DOHH2 (cell line): ENCODE measurements around the gene RNU1-4.
"Not testable (repeated sequence)": the region's sequence is repeated elsewhere in the genome, so short reads cannot be mapped to it uniquely, and the experiment has no call there.

Source experiments
- H3F3A ChIP-seq: fragments of 200-600 bp; sonication (generic), shearing (Covaris generic); 2 replicates; pipeline ENCODE4 v1.6.0; 2016; ENCODE audit warnings: antibody characterized with exemption, mild to moderate bottlenecking; ENCODE audit not compliant: control insufficient read depth, insufficient read depth
- H3K27ac ChIP-seq: fragments of 200-600 bp; sonication (generic); 2 replicates; pipeline ENCODE4 v1.5.1; 2014; ENCODE audit warnings: low read depth, mild to moderate bottlenecking, low read length, moderate library complexity
- H3K27me3 ChIP-seq: fragments of 200-600 bp; sonication (generic); 2 replicates; pipeline ENCODE4 v1.6.1; 2014; ENCODE audit warnings: mild to moderate bottlenecking, low read length, mixed read lengths; ENCODE audit not compliant: control insufficient read depth
- H3K36me3 ChIP-seq: fragments of 200-600 bp; sonication (generic); 2 replicates; pipeline ENCODE4 v1.6.1; 2014; ENCODE audit warnings: mild to moderate bottlenecking, low read length, moderate library complexity, mixed read lengths; ENCODE audit not compliant: control insufficient read depth
- H3K4me1 ChIP-seq: fragments of 200-600 bp; sonication (generic); 2 replicates; pipeline ENCODE4 v1.6.1; 2014; ENCODE audit warnings: mild to moderate bottlenecking, low read length, mixed read lengths; ENCODE audit not compliant: control insufficient read depth
- H3K4me2 ChIP-seq: fragments of 200-600 bp; sonication (generic); 2 replicates; pipeline ENCODE4 v1.6.0; 2014; ENCODE audit warnings: mild to moderate bottlenecking, low read length, moderate library complexity
- H3K4me3 ChIP-seq: fragments of 200-600 bp; sonication (generic); 2 replicates; pipeline ENCODE4 v1.5.1; 2014; ENCODE audit warnings: mild to moderate bottlenecking, low read length, mixed read lengths
- H3K79me2 ChIP-seq: fragments of 200-600 bp; sonication (generic); 2 replicates; pipeline ENCODE4 v1.6.1; 2014; ENCODE audit warnings: mild to moderate bottlenecking, low read length, mixed read lengths; ENCODE audit not compliant: control insufficient read depth
- H3K9me2 ChIP-seq: fragments of 200-600 bp; sonication (generic); replicated peaks from 2 replicates; pipeline ENCODE4 v1.6.1; 2014; ENCODE audit warnings: mild to moderate bottlenecking, low read length, mixed read lengths; ENCODE audit not compliant: control insufficient read depth
- H3K9me3 ChIP-seq: fragments of 200-600 bp; sonication (generic); 2 replicates; pipeline ENCODE4 v1.6.1; 2014; ENCODE audit warnings: antibody characterized with exemption, low read length, mixed read lengths; ENCODE audit not compliant: control insufficient read depth, insufficient read depth
- H4K20me1 ChIP-seq: fragments of 200-600 bp; sonication (generic); 2 replicates; pipeline ENCODE4 v1.6.0; 2014; ENCODE audit warnings: low read depth, mild to moderate bottlenecking, antibody characterized with exemption, low read length, moderate library complexity; ENCODE audit not compliant: control insufficient read depth, insufficient read depth
- EZH2phosphoT487 ChIP-seq: fragments of 200-600 bp; sonication (generic); IDR thresholded peaks from 2 replicates; pipeline ENCODE4 v1.6.1; 2017; ENCODE audit warnings: borderline replicate concordance, mild to moderate bottlenecking, antibody characterized with exemption, low read length, moderate library complexity, mixed read lengths
- TF ChIP-seq, protein P1 (sequence below): fragments of 200-600 bp; sonication (generic); IDR thresholded peaks from one replicate; pipeline ENCODE4 v1.5.1; 2014; ENCODE audit warnings: antibody characterized with exemption, mild to moderate bottlenecking, low read depth, low read length; ENCODE audit not compliant: poor library complexity, severe bottlenecking

RNU1-4 gene

DNA sequence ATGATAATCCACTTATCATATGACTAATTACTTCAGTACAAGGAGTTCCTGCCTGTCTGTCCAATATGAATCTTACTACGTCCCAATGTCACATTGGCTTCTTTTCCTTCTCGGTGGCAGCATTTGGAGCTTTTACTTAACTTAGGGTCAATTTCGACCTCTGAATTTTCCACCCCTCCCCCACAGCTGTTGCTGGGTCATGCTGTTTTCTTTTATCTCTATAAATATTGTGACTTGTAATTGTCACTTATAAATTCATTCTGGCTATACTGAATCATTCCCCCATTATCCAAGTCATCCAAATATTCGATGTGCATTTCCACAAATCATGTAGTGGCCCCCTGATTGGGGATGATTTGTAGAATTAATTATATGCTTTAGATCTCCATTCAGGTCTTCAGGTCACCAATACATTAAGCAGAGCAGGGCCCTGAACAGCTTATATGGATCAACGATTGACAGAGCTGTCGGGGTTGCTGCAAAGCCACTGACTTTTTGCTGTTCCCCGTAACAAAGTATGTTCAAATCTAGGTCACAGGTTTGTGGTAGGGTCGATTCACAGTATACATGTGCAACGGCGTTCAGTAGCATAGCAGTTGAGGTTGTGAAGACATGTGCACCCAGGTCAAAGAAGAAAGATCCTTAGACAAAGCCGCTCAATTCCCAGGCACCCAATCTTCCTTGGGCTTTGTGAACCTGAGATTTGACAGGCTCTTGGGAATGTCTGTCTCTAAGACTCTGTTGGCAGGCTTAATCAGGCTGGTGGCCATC is 18.3 kb upstream of the RNU1-4 start:
- H3K27me3 ChIP-seq: peaks cover 12% of the 10 kb centered on the region; the same call in 1 of the 2 replicates
- H3K4me1 ChIP-seq: peaks cover 12% of the 10 kb centered on the region
- peaks cover 8% of the 10 kb centered on the region for H3F3A ChIP-seq
- H3K36me3 ChIP-seq: no peaks in the 10 kb centered on the region
- H4K20me1 ChIP-seq: no peaks in the 10 kb centered on the region
- H3K27ac ChIP-seq: no peak overlapping the region
- no peaks in the 10 kb centered on the region for H3K79me2 ChIP-seq
- H3K4me3 ChIP-seq: no peak overlapping the region
- TF ChIP-seq, protein P1, sequence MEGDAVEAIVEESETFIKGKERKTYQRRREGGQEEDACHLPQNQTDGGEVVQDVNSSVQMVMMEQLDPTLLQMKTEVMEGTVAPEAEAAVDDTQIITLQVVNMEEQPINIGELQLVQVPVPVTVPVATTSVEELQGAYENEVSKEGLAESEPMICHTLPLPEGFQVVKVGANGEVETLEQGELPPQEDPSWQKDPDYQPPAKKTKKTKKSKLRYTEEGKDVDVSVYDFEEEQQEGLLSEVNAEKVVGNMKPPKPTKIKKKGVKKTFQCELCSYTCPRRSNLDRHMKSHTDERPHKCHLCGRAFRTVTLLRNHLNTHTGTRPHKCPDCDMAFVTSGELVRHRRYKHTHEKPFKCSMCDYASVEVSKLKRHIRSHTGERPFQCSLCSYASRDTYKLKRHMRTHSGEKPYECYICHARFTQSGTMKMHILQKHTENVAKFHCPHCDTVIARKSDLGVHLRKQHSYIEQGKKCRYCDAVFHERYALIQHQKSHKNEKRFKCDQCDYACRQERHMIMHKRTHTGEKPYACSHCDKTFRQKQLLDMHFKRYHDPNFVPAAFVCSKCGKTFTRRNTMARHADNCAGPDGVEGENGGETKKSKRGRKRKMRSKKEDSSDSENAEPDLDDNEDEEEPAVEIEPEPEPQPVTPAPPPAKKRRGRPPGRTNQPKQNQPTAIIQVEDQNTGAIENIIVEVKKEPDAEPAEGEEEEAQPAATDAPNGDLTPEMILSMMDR: no peak
- TF ChIP-seq EZH2phosphoT487: no peak
- H3K9me3 ChIP-seq: no peaks in the 10 kb centered on the region
- no peak overlapping the region for H3K4me2 ChIP-seq
- no peaks in the 10 kb centered on the region for H3K9me2 ChIP-seq

DNA sequence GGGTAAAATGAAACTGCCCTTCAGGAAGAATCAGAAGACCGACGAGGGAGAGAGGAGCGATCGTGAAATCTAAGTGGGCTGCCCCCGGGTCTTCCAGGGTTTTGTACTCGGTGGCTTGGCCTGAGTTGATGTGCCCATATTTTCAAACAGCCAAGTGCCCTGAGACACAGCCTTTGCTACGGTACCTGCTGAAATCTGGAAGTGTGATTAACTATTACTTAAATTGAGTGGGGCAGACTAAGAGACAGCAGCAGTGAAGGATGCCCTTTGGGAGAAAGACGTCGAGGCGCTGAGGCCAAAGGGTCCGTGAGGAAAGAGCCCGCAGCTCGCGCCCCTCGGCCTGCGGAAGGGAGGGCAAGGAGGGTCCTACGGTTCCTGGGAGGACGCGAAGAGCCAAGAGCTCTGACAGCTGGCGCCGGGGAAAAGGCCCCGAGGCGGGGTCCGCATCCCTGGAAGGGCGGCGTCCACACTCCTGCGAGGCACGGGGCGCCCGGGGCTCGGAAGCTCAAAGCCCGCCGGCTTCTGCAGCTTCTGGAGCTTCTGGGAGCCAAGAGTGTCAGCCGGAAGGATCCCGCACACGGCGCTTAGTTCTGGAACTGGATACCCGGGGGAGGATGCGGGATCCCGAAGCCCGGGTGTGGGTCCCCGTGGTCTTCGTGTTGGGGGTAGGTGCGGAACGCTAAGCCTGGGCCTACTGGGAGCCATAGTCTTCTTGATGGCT is 15.4 kb upstream of the RNU1-4 start:
- H3K27me3 ChIP-seq: peaks cover 12% of the 10 kb centered on the region
- TF ChIP-seq EZH2phosphoT487: no peak
- TF ChIP-seq, protein P1: no peak

DNA sequence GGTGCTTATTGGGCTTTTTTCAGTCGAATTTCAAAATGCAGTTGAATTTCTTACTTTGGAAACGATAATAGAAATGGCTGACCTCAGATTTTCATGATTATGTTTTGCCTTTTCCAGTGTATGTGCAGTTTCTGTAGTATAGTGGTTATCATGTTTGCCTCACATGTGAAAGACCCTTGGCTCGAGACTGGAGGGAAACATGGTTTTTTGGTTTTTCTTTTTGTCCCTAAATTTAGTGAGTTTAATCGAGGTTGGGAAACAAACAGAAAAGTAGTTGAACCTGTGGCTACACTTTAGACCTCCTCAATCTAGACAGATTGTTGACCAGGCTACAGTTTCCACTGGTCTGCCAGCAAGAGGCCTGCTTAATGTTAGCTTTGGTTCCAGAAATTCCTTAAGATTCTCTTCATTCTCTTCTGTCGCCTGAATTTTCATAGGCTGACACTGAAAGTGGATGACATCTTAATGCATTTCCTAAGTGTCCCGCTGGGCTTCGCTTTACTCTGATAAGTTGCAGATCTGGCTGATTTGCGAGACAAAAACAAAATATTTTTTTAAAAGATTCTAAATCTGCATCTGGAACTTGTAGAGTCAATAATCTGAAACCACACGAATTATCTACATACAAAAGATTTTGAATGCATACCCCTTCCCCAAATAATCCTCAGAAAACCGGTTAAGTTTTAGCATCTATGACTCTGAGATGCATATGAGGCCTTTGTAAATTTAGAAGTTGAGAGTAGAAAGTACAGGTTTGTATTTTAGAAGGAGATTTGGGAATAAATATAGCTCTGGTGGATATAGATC is 14.7 kb upstream of the RNU1-4 start:
- H3K4me3 ChIP-seq, H3K79me2 ChIP-seq, H3K27ac ChIP-seq, H3K9me2 ChIP-seq, H3K36me3 ChIP-seq, H4K20me1 ChIP-seq, H3F3A ChIP-seq, H3K4me2 ChIP-seq, H3K9me3 ChIP-seq: not testable (repeated sequence)
- Histone ChIP-seq H3K27me3 (peaks cover 12% of the 10 kb centered on the region), H3K4me1 (peaks cover 24% of the 10 kb centered on the region)

More for the DNA sequence above, 15.4 kb upstream of the RNU1-4 start:
- Histone ChIP-seq H3F3A (peaks cover 8% of the 10 kb centered on the region), H3K4me1 (peaks cover 25% of the 10 kb centered on the region), H4K20me1 (no peaks in the 10 kb centered on the region), H3K4me3 (no peak overlapping the region), H3K27ac (no peak overlapping the region), H3K36me3 (no peaks in the 10 kb centered on the region), H3K79me2 (no peaks in the 10 kb centered on the region), H3K9me3 (no peaks in the 10 kb centered on the region), H3K4me2 (no peak overlapping the region), H3K9me2 (no peaks in the 10 kb centered on the region)
